Subcutaneous adipose tissue (tissue), 4 donors: ENCODE results near the gene RENBP. TPM values are rescaled to one million over a fixed set of nuclear protein-coding genes. Genes with fewer than 3 reads are reported as not detected.

Experiments
- total RNA-seq, 4 donors: library from RNA; depleted of rRNA; stranded (reverse); fragments of >200 nt; gene quantifications; one replicate each; pipeline ENCODE4 v1.1.0, GENCODE V29; 2016
- TF ChIP-seq, protein P1 (sequence below): fragments of 450-650 bp; IDR thresholded peaks from one replicate; pipeline ENCODE4 v1.5.1; 2016; ENCODE audit warnings: low read depth, mild to moderate bottlenecking, control low read depth, antibody characterized with exemption, moderate library complexity

The RENBP gene
- total RNA-seq = 10 to 100 TPM; 14.0 to 43.4 (median 29.5) TPM

DNA sequence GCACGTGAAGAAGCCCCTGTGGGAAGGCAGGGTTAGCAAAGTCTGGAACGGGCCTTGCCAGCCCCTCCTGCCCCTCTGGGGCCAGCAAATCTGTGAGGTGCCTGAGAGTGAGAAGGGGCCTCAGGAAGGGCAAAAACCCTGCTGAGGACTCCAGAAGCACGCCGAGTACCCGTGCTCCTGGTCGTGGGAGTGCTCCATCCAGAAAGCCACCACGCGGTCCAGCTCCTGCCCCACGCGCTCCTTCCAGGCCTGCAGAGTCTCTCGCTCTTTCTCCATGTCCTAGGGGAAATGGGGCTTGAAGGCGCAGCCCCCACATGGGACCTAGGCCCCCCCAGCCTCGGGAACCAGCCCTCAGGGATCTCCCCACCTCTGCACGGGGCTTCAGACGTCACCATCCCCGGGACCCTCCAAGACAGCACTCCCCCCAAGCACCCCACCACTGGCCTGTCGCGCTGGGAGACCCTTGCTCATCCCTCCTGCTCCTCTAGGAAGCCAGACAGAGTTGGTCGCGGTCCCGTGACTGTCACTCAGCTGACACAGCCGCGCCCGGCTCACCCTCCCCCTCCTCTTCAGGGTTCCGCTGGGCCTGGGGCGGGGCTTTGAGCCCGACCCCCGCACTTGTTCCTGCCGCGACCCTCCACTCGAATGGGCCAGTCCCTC lies at the start of gene RENBP:
Gene RENBP (minus strand): TSS at position 504 of the 660 bp plus-strand sequence. CDS start 33 bp downstream, at position 471.
- TF ChIP-seq, protein P1, sequence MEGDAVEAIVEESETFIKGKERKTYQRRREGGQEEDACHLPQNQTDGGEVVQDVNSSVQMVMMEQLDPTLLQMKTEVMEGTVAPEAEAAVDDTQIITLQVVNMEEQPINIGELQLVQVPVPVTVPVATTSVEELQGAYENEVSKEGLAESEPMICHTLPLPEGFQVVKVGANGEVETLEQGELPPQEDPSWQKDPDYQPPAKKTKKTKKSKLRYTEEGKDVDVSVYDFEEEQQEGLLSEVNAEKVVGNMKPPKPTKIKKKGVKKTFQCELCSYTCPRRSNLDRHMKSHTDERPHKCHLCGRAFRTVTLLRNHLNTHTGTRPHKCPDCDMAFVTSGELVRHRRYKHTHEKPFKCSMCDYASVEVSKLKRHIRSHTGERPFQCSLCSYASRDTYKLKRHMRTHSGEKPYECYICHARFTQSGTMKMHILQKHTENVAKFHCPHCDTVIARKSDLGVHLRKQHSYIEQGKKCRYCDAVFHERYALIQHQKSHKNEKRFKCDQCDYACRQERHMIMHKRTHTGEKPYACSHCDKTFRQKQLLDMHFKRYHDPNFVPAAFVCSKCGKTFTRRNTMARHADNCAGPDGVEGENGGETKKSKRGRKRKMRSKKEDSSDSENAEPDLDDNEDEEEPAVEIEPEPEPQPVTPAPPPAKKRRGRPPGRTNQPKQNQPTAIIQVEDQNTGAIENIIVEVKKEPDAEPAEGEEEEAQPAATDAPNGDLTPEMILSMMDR = no peak

DNA sequence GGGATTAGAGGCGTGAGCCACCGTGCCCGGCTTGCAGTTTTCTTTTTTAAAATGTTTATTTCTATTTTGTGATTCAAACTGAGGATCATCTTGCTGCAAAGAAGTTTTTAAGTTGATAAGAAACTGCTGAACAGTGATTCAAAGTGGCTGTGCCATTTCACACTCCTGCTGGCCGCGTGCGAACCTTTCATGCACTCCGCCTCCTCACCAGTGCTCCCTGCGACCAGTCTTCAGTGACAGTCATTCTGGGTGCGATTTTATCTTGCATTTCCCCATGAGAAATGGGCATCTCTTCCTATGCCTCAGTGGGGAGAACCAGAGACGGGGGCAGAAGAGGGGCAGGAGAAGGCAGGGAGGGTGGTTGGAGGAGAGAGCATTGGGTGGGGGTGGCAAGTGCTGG lies 49.5 kb upstream of the RENBP start:
- TF ChIP-seq, protein P1 = no peak

DNA sequence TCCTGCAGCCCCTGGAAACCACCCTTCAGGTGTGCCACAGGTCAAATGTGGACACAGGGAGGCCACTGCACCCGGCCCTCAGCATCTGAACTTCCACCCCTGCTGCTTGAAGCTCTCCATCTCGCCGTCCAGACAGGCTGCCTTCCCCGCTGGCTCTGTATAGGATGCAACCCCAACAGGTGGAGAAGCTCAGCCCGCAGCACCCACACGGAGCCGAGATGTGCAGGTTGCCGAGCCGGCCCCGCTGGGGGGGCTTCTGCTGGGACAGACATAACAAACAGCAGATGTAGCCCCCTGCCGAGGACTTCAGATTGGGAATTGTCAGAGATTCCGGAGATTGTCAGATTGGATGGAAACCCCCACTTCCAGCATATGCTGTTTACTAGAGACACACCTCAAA lies 48.6 kb upstream of the RENBP start:
- TF ChIP-seq, protein P1 = no peak

DNA sequence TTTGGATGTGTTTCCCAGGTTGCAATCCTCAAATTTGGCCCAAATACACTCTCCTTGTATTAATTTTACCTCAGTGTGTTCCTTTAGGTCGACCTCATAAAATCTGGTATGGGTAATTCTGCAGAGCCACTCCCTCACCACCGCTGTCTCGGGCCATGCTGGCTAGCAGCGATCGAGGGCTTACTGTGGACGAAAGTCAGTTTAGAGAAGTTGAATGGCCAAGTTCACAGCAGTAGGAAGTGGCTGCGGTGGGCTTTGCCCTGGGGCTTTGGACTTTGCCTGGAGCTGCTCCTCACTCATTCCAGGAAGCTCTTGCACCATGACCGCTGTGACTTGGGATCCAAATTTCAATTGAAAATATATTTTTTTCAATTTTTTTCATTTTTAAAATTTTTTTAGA lies 47.7 kb upstream of the RENBP start:
- TF ChIP-seq, protein P1 = no peak

DNA sequence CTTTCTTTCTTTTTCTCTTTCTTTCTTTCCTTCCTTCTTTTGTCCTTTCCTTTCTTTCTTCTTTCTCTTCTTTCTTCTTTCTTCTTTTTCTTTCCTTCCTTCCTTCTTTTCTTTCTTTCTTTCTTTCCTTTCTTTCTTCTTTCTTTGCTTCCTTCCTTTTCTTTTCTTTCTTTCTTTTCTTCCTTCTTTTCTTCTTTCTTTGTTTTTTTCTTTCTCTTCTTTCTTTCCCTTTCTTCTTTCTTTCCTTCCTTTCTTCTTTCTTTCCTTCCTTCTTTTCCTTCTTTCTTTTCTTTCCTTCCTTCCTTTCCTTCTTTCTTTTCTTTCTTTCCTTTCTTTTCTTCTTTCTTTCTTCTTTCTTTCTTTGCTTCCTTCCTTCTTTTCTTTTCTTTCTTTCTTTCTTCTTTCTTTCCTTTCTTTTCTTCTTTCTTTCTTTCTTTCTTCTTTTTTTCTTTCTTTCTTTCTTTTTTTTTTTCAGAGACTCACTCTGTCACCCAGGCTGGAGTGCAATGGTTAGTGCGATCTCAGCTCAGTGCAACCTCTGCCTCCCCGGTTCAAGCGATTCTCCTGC lies 46.7 kb upstream of the RENBP start:
- TF ChIP-seq, protein P1 = no peak

DNA sequence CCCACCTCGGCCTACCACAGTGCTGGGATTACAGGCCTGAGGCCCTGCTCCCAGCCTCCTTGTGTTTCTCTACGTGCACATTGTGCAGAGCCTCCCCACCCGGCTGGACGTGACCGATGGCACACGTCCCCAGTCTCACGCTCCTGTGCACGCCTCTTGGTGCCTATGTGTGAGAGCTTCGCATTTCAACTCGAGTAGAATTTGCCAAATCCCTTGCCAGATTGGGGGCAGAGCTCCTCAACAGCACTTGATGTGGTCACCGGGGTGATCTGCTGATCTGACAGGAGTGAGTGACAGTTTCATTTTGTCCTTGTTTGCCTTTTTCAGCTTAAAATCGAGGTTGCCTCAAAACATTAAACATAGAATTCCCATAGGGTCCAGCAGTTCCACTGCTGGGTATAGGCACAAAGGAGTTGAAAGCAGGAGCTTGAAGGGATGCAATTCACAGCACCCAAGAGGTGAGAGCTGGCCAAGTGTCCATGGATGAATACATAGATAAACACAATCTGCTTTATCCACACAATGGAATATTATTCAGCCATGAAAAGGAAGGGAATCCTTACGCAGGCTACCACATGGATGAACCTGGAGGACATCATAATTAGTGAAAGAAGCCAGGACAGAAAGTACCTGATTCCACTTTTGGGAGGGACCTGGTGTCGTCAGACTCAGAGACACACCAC lies 45.7 kb upstream of the RENBP start:
- TF ChIP-seq, protein P1 = no peak

DNA sequence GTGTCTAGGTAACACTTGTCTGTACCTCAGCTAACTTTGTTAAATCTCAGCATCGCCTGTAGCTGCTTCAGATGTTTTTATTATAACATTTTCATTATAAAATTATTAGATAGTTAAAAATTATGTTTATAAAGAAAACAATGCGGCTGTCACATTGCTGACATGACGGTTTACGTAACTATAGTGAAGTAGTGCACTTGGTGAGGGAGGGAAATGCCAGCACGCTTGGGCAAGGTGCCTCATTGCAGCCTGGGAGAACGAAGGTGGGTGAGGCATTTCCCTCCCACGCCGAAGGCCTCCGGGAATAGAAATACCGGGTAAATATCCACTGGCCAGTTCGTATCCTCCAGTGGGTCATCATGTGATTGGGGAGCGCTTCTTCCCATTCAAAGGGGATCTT lies 44.0 kb upstream of the RENBP start:
- TF ChIP-seq, protein P1 = no peak
